ENCODE measurements around the gene ASF1B. TPM values are rescaled to one million over a fixed set of nuclear protein-coding genes. Genes with fewer than 3 reads are reported as not detected.

Gene ASF1B
- total RNA-seq, 2 experiments from 2014 or later: 117 to 124 TPM

DNA sequence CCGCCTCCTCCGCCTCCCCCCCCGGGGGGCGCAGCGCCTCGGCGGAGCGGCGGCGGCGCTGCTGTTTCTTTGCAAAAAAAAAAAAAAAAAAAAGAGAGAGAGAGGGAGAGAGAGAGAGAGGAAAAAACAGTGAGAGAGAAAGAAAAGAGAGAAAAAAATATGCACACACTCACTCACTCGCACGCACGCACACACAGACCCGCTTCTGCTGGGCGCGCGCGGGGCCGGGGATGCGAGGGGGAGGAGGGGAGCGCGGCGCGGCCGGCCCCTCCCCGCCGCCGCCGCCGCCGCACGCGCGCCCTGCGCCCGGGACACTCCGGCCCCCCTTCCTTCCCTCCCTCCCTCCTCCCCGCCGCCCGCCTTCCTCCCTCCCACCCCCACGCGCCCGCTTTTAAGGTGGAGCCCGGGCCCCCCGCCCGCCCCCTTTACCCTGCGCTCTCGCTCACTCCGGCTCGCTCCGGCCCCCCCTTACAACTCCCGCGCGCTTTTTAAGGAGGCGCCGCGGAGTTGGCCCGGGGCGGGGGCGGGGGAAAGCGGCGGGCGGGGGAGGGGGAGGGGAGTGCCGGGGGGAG lies 45.8 kb downstream of the ASF1B start, which contains the start of gene SAMD1:
Gene SAMD1, minus strand, starts transcription at position 243 of the 572 bp plus-strand sequence.
- peaks cover 19% of the 10 kb centered on the region for H3K36me3 Mint-ChIP-seq
- peaks cover 20% of the 10 kb centered on the region for H3K4me1 Mint-ChIP-seq

DNA sequence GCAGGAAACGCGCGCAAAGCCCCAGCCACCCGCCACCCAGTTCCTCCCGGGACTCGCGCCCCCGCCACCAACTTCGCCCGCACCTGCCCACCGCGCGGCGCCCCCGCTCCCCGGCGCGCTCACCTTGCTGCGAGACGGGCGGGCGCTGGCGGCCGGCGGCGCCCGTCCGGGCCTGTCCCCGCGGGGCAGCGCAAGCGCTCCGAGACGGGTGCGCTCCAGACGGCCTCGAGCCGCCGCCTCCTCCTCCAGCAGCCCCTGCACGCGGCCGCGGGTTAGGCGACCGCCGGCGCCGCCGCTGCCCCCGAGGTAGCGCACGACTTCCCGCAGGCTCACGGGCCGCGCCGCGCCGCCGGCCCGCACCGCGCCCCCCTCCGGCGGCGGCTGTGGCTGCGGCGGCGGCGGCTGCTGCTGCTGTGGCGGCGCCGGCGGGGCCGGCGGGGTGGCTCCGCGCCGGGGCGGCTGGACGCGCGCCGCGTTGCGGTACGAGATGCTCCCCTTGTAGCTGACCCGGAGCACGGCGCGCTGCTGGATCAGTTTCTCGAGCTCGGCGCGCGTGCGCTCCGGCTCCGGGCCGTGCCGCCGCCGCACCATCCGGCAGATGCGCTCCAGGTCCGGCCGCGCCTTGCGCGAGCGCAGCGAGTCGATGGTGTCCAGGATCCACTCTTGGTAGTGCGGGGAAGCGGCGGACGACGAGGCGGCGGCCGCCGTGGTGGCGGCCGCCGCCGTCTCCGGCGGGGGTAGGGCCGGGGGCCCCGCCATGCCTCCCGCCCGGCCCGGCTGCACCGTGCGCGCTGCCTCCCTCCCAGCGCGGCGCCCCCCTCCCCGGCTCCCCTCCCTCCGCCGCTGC lies 46.5 kb downstream of the ASF1B start:
- Mint-ChIP-seq H3K4me3 (peak overlapping the region; percentile 72), H3K36me3 (peaks cover 19% of the 10 kb centered on the region), H3K27me3 (no peaks in the 10 kb centered on the region), H3K27ac (peak overlapping the region; percentile 68), H3K4me1 (peaks cover 20% of the 10 kb centered on the region), H3K9me3 (ENCODE audit: low read depth) (peaks cover 4% of the 10 kb centered on the region)
- ATAC-seq (peak; percentile 17), DNase-seq (peak; percentile 61)
- CTCF ChIA-PET: interaction anchor here (0.7 to 1.5 kb wide), 5 partner anchors 15 to 260 kb away, joined by 3 to 4 read pairs (median 3); partner anchors contain the start of genes BRME1, CC2D1A and IL27RA

More for the DNA sequence above, 45.8 kb downstream of the ASF1B start, which contains the start of gene SAMD1:
- peak within 1 kb of the TSS; percentile 82 for H3K4me3 Mint-ChIP-seq
- peaks cover 4% of the 10 kb centered on the region for H3K9me3 Mint-ChIP-seq (ENCODE audit: low read depth)
- H3K27ac Mint-ChIP-seq: peak within 1 kb of the TSS; percentile 99
- ATAC-seq (peak; percentile 61), DNase-seq (peak; percentile 88)
- CTCF ChIA-PET: interaction anchor here (1.0 to 1.5 kb wide), 4 partner anchors 10 to 59 kb away, joined by 3 to 4 read pairs (median 3); partner anchors contain the start of gene IL27RA
- no peaks in the 10 kb centered on the region for H3K27me3 Mint-ChIP-seq

DNA sequence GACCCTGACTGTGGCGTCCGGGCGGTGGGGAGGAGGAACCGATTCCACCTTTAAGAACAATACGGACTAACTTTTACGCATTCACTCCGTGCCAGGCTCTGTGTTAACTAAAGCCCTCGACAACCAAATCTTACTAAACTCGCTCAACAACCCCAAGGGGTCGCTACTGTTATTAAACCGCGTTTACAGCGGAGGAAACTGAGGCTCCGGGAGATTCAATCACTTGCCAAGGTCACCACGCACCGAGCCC lies 47.1 kb downstream of the ASF1B start:
- ATAC-seq: no peak
- peak overlapping the region; percentile 68 for H3K27ac Mint-ChIP-seq
- CTCF ChIA-PET: interaction anchor here (0.6 to 1.5 kb wide), 4 partner anchors 14 to 227 kb away, joined by 3 to 4 read pairs (median 4); partner anchors contain the start of genes IL27RA and MISP3

DNA sequence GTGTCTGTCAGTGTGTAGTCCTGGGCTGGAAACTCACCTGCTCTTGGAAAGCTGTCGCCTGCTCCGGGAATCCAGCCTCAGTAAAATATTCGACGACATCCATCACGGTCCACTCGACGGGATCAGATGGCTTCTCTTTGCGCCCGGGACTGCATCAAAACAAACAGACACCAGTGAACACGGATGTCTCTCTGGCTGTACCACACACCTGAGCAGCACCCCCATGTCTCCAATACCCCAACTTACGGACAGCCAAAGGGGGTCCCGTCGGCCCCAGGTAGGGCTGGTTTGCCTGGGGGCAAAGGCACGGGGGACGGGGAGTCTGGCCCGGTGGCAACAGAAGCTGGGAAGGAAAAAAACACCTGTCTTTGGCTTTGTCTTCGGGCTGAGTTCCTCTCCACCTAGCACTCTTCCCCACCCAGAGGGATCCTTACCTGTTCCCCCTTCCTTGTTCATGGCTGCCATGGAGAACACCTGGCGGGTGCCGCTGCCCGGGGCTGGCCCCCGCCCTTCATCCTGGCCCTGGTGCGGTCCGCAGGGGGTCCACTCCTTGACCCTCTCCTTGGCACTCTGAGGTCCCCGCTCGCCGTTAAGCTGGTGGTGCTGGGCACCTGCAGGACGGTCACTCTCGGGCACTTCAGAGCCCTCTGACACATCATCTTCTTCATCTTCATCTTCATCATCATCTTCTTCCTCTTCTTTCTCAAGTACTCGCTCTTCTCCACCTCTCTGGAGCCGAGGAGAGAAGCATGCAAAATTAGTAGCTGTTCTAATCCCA lies 47.6 kb downstream of the ASF1B start:
- Mint-ChIP-seq H3K27me3 (no peaks in the 10 kb centered on the region), H3K27ac (no peak overlapping the region), H3K36me3 (peaks cover 19% of the 10 kb centered on the region), H3K9me3 (ENCODE audit: low read depth) (peaks cover 4% of the 10 kb centered on the region), H3K4me1 (peaks cover 20% of the 10 kb centered on the region), H3K4me3 (peak overlapping the region; percentile 66)
- CTCF ChIA-PET: interaction anchor here (0.6 to 2.1 kb wide), 5 partner anchors 13 to 227 kb away, joined by 3 to 7 read pairs (median 4); partner anchors contain the start of genes IL27RA and MISP3
- no peak for DNase-seq
- no peak for ATAC-seq

More for the DNA sequence above, 47.1 kb downstream of the ASF1B start:
- Mint-ChIP-seq H3K4me1 (peaks cover 20% of the 10 kb centered on the region), H3K36me3 (peaks cover 19% of the 10 kb centered on the region), H3K27me3 (no peaks in the 10 kb centered on the region), H3K4me3 (peak overlapping the region; percentile 66), H3K9me3 (ENCODE audit: low read depth) (peaks cover 4% of the 10 kb centered on the region)
- no peak for DNase-seq

DNA sequence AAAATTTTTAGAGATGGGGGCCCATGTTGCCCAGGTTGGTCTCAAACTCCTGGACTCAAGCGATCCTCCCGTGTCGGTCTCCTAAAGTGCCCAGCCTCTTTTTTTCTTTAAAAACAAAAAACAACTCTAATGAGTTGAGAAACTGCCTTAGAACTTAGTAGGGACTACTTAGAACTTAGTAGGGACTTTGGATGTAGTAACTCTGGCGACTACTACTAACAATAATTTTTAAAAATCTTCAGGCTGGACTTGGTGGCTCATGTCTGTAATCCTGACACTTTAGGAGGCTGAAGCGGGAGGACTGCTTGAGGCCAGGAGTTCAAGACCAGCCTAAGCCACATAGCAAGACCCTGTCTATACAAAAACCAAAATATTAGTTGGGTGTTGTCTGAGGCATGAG lies 50.3 kb downstream of the ASF1B start:
- CTCF ChIA-PET: interaction anchor here (1.7 kb wide), 1 partner anchor 13 kb away, joined by 6 read pairs; no protein-coding TSS in a partner anchor
- no peaks in the 10 kb centered on the region for H3K9me3 Mint-ChIP-seq (ENCODE audit: low read depth)
- DNase-seq (no peak), ATAC-seq (no peak)
- no peaks in the 10 kb centered on the region for H3K27me3 Mint-ChIP-seq
- no peak overlapping the region for H3K27ac Mint-ChIP-seq
- peaks cover 14% of the 10 kb centered on the region for H3K4me1 Mint-ChIP-seq
- H3K36me3 Mint-ChIP-seq: peaks cover 12% of the 10 kb centered on the region
- H3K4me3 Mint-ChIP-seq: no peak overlapping the region

DNA sequence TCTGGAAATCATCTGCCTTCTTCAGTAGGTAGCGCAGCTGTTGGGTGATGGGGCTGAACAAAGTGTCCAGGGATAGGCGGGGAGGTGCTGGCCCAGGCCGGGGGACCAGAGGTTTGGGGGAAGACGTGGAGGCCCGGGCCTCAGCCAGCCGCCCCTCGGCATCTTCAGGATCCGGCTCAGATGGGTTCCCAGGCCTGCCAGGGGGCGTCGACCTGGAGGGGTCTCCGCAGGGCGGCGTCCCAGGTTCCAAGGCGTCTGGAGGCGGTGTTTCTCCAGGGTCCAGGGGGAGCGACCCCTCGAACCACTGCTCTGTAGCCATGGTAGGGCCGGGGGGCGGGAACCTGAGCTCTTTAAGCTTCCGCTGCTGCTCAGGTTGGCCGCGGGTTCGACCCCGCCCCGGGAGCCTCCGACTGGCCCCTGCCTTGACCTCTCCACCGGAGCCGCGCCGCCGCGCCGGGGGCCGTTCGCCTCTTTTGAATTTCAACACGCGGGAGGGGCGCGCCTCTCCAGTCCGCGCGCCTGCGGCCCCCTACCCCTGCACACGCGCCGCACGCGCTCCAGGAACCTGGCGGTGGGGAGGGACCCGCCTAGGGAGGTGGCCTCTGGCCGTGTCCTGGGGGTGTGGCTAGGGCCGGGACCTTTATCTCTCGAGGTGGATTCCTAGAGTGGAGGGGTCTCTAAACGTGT lies 50.9 kb downstream of the ASF1B start, which contains the start of gene C19orf67:
Gene C19orf67, minus strand, starts transcription at position 475 of the 687 bp plus-strand sequence. Its CDS starts 156 bp downstream, at position 319.
- H3K27ac Mint-ChIP-seq: no peak within 1 kb of the TSS
- ATAC-seq (no peak), DNase-seq (no peak)
- CTCF ChIA-PET: interaction anchor here (3.0 kb wide), 1 partner anchor 30 kb away, joined by 12 read pairs; no protein-coding TSS in a partner anchor
- H3K9me3 Mint-ChIP-seq (ENCODE audit: low read depth): no peaks in the 10 kb centered on the region
- peaks cover 15% of the 10 kb centered on the region for H3K4me1 Mint-ChIP-seq
- no peak within 1 kb of the TSS for H3K4me3 Mint-ChIP-seq
- peaks cover 12% of the 10 kb centered on the region for H3K36me3 Mint-ChIP-seq
- no peaks in the 10 kb centered on the region for H3K27me3 Mint-ChIP-seq

DNA sequence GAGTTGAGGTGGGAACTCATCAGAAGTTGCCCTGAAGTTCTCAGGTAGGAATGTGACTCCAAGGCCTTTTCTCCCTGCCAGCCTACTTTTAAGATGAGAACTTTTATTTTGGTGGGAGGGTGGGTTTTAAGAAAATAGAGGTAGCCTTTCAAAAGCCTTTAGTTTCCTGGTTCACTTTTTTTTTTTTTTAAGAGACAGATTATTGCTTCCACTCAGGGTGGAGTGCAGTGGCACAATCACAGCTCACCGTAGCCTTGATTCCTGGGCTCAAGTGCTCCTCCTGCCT lies 53.8 kb downstream of the ASF1B start:
- CTCF ChIA-PET: interaction anchor here (0.7 to 7.4 kb wide), 6 partner anchors 9 to 179 kb away, joined by 3 to 38 read pairs (median 8); partner anchors contain the start of genes ASF1B and MISP3
- DNase-seq (no peak), ATAC-seq (no peak)
- Mint-ChIP-seq H3K27ac (no peak overlapping the region), H3K4me3 (no peak overlapping the region), H3K27me3 (no peaks in the 10 kb centered on the region), H3K4me1 (peaks cover 13% of the 10 kb centered on the region), H3K9me3 (ENCODE audit: low read depth) (no peaks in the 10 kb centered on the region), H3K36me3 (no peaks in the 10 kb centered on the region)

DNA sequence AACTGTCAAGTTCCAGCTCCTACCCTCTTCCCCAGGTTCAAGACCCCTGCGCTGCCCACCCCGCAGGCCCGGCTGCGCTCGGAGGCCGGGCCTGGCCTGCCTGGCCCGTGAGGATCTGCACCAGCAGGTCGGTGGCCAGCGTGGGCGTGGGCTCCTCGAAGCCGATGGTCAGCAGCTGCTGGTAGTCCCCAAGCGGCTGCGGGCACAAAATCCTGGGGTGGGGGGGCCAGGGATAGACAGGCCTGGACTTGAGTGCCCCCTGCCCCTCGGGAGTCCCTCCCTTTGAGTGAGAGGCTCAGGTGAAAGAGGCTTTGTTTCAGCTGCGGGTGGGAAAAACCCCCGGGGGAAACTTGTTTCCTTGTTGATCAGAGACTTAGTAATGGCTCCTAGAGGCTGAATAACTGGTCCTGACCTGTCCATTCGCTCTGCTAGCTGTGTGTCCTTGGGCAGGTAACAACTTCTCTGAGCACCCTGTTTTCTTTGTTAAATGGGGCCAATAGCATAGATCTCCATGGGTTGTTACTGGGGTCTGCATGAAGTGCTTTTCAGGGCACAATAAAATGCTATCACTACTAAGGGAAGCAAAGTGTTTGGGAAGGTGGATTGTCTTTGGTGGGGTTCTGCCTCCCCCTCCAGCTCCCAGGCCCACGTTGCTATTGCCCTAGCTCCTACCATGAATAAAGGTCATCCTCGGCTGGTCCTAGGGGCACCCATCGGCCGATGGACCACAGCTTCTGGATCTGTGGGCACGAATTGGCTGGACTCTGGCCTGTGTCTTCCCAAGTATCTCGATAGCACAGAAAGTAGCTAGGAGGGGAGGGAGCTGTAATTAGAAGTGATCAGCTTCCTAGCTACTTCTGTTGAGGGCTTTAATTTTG lies 54.4 kb downstream of the ASF1B start:
- Mint-ChIP-seq H3K9me3 (ENCODE audit: low read depth) (no peaks in the 10 kb centered on the region), H3K4me1 (peaks cover 16% of the 10 kb centered on the region), H3K36me3 (no peaks in the 10 kb centered on the region), H3K27me3 (no peaks in the 10 kb centered on the region), H3K4me3 (peak overlapping the region; percentile 92), H3K27ac (peak overlapping the region; percentile 92)
- CTCF ChIA-PET: interaction anchor here (0.7 to 7.4 kb wide), 15 partner anchors 9 to 398 kb away, joined by 3 to 38 read pairs (median 6); partner anchors contain the start of genes ASF1B and MISP3
- ATAC-seq (no peak), DNase-seq (peak; percentile 54)

DNA sequence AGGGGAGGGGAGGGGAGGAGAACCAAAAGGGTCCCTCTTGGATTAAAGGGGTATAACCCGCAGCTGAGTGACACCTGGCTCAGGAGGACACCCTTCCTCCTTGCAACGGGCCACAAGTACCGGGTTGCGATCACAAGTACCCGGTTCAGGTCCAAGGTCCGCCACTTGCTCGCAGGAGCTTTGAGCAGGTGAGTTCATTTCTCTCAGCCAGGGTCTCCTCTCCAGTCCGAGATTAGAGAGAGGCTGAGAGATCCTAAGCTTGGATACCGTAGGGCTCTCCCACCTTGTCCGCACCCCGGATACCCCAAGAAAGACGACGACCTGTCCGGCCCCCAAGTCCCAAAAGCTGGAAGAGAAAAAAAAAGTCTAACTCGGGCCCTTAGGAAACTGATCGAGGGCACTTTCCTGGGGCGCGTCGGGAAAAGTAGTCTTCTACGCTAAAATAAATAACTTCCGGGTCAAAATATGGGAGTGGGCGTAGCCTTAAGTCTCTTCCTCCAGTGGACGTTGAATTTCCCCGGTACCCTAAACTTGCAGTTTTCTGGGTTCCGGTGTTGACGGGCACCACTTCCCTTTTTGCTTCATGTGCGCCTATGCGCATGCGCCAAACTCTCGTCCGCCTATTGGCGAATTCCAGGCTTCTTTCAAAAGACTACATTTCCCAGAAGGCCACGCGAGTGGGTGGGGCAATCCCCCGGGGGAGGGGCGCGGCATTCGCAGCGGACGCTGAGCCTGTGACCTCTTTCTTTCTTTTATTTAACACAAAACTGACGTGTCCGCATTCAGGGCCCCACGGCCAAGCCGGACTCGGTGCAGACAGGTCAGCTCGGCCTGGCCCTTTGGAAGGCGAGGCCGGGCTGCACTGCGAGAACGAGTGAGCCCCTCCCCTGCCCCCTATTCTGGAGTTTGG lies 55.2 kb downstream of the ASF1B start:
- Mint-ChIP-seq H3K36me3 (no peaks in the 10 kb centered on the region), H3K27me3 (no peaks in the 10 kb centered on the region), H3K4me1 (peaks cover 16% of the 10 kb centered on the region), H3K4me3 (peak overlapping the region; percentile 92), H3K27ac (peak overlapping the region; percentile 92), H3K9me3 (ENCODE audit: low read depth) (no peaks in the 10 kb centered on the region)
- ATAC-seq: peak; percentile 97
- CTCF ChIA-PET: interaction anchor here (0.5 to 7.4 kb wide), 20 partner anchors 8 to 399 kb away, joined by 3 to 38 read pairs (median 3); partner anchors contain the start of genes ASF1B, BRME1 and MISP3
- DNase-seq: peak; percentile 100

DNA sequence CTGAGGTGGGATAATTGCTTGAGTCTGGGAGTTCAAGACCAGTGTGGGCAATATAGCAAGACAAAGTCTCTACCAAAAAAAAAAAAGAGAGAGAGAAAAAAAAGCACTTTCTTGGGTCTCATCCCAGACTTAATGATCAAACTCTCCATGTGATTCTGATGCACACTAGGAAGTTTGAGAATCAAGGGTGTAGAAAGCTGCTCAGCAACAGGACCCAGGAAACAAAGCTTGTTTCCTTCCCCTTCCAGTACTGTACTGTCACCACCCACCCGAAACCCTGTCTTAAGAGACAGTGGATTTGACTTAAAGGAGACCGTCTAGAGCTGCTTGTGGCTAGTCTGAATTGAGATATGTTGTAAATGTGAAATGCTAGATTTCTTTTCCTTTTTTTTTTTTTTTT lies 58.0 kb downstream of the ASF1B start:
- CTCF ChIA-PET: interaction anchor here (0.5 to 7.4 kb wide), 6 partner anchors 19 to 198 kb away, joined by 3 to 38 read pairs (median 5); partner anchors contain the start of gene ASF1B
- no peak overlapping the region for H3K27ac Mint-ChIP-seq
- no peaks in the 10 kb centered on the region for H3K27me3 Mint-ChIP-seq
- H3K4me3 Mint-ChIP-seq: no peak overlapping the region
- H3K36me3 Mint-ChIP-seq: no peaks in the 10 kb centered on the region
- no peaks in the 10 kb centered on the region for H3K9me3 Mint-ChIP-seq (ENCODE audit: low read depth)
- DNase-seq (no peak), ATAC-seq (no peak)
- peaks cover 33% of the 10 kb centered on the region for H3K4me1 Mint-ChIP-seq
